Thoracic aorta (tissue), 2 donors: ENCODE data around the gene RAPGEF4. TPM values are rescaled to one million over a fixed set of nuclear protein-coding genes. Genes with fewer than 3 reads are reported as not detected.

Source experiments
- ATAC-seq: fragments of 150-250 bp; one replicate; pipeline ENCODE4 v1.8.0; 2017; ENCODE audit warnings: low read depth; ENCODE audit not compliant: insufficient number of reproducible peaks, low FRiP score
- DNase-seq: peaks from one replicate; pipeline ENCODE4 v3.0.0-alpha.2; 2020; ENCODE audit warnings: low spot score
- H3K27ac ChIP-seq, 2 donors: fragments of 200-600 bp; sonication (generic); 1 replicate in 1 of 2; 2 replicates in 1 of 2; pipeline ENCODE4 v1.5.1; 2016; ENCODE audit warnings: mild to moderate bottlenecking in 2 of 2, moderate library complexity in 2 of 2
- H3K27me3 ChIP-seq: fragments of 200-600 bp; sonication (generic); replicated peaks from 2 replicates; pipeline ENCODE4 v1.6.0; 2016; ENCODE audit warnings: mild to moderate bottlenecking; ENCODE audit not compliant: insufficient read depth
- H3K36me3 ChIP-seq: fragments of 200-600 bp; sonication (generic); one replicate; pipeline ENCODE4 v1.5.1; 2016
- H3K4me1 ChIP-seq, 2 donors: fragments of 200-600 bp; sonication (generic); 1 replicate in 1 of 2; 2 replicates in 1 of 2; pipeline versions ENCODE4 v1.5.1 to v1.6.0; 2016; ENCODE audit warnings: low read depth in 2 of 2, mild to moderate bottlenecking in 1 of 2; ENCODE audit not compliant: control insufficient read depth in 1 of 2
- H3K4me3 ChIP-seq: fragments of 200-600 bp; sonication (generic); 2 replicates; pipeline ENCODE4 v1.5.1; 2016; ENCODE audit warnings: mild to moderate bottlenecking
- H3K9me3 ChIP-seq: fragments of 200-600 bp; sonication (generic); 2 replicates; pipeline ENCODE4 v1.5.1; 2016
- CTCF ChIP-seq: fragments of 200-600 bp; sonication (generic); IDR thresholded peaks from one replicate; pipeline ENCODE4 v1.5.1; 2019; ENCODE audit warnings: antibody characterized with exemption
- total RNA-seq, 2 donors: library from RNA; depleted of rRNA; stranded (reverse); fragments of >200 nt; gene quantifications; one replicate each; pipeline versions ENCODE4 v1.1.0 to v1.2.3, GENCODE V29; 2016

Gene RAPGEF4
- total RNA-seq, 2 donors from 2014 or later = 9.9 to 18.4 TPM

GRCh38 chr2:172861656-172862476, 126.2 kb downstream of the RAPGEF4 start:
- no peak for TF ChIP-seq CTCF
- Histone ChIP-seq H3K36me3 (no peaks in the 10 kb centered on the region), H3K4me3 (no peak overlapping the region), H3K4me1 (no peaks in the 10 kb centered on the region), H3K27me3 (no peaks in the 10 kb centered on the region), H3K27ac (no peak overlapping the region), H3K9me3 (no peaks in the 10 kb centered on the region)
- ATAC-seq (no peak), DNase-seq (no peak)

- TF ChIP-seq CTCF = no peak
- Histone ChIP-seq H3K27me3 (no peaks in the 10 kb centered on the region), H3K4me3 (no peak overlapping the region), H3K36me3 (no peaks in the 10 kb centered on the region), H3K4me1 (no peaks in the 10 kb centered on the region), H3K9me3 (no peaks in the 10 kb centered on the region), H3K27ac (no peak overlapping the region)
- DNase-seq (no peak), ATAC-seq (no peak)
Observed at GRCh38 chr2:172863341-172863740, 127.7 kb downstream of the RAPGEF4 start.

- Histone ChIP-seq H3K9me3 (no peaks in the 10 kb centered on the region), H3K36me3 (no peaks in the 10 kb centered on the region), H3K27me3 (no peaks in the 10 kb centered on the region), H3K27ac (no peak overlapping the region), H3K4me3 (no peak overlapping the region), H3K4me1 (no peaks in the 10 kb centered on the region)
- no peak for ATAC-seq
- peak; percentile 68 for TF ChIP-seq CTCF
- DNase-seq = no peak
Observed at GRCh38 chr2:172864182-172864581, 128.5 kb downstream of the RAPGEF4 start.

- no peaks in the 10 kb centered on the region for H3K9me3 ChIP-seq
- ATAC-seq (no peak), DNase-seq (no peak)
- H3K36me3 ChIP-seq = no peaks in the 10 kb centered on the region
- TF ChIP-seq CTCF = no peak
- no peak overlapping the region for H3K27ac ChIP-seq
- no peaks in the 10 kb centered on the region for H3K4me1 ChIP-seq
- H3K27me3 ChIP-seq = no peaks in the 10 kb centered on the region
- no peak overlapping the region for H3K4me3 ChIP-seq
Observed at GRCh38 chr2:172865422-172865821, 129.8 kb downstream of the RAPGEF4 start.

- no peak overlapping the region for H3K27ac ChIP-seq
Observed at GRCh38 chr2:172869861-172870260, 134.2 kb downstream of the RAPGEF4 start.

More at GRCh38 chr2:172869861-172870260, 134.2 kb downstream of the RAPGEF4 start:
- no peaks in the 10 kb centered on the region for H3K9me3 ChIP-seq
- H3K4me3 ChIP-seq = no peak overlapping the region
- TF ChIP-seq CTCF = no peak
- no peaks in the 10 kb centered on the region for H3K27me3 ChIP-seq
- H3K4me1 ChIP-seq = no peaks in the 10 kb centered on the region
- DNase-seq = no peak
- no peaks in the 10 kb centered on the region for H3K36me3 ChIP-seq
- peak; percentile 20 for ATAC-seq
